Body of pancreas (tissue), 4 donors: ENCODE results near the gene EFNA3. TPM values are rescaled to one million over a fixed set of nuclear protein-coding genes. Genes with fewer than 3 reads are reported as not detected.

Experiments
- ATAC-seq: fragments of 150-250 bp; one replicate; pipeline ENCODE4 v1.9.1; 2016
- DNase-seq, 4 donors: peaks; one replicate each; pipeline ENCODE4 v3.0.0-alpha.2; 2019
- H3K27ac ChIP-seq, 4 donors: fragments of 200-600 bp; sonication (generic); 1 replicate in 3 of 4; 2 replicates in 1 of 4; pipeline versions ENCODE4 v1.5.1 to v1.6.1; 2016 to 2019; ENCODE audit warnings: mild to moderate bottlenecking in 1 of 4, mixed read lengths in 1 of 4, moderate library complexity in 1 of 4
- H3K27me3 ChIP-seq, 2 donors: fragments of 200-600 bp; sonication (generic); one replicate each; pipeline ENCODE4 v1.6.0; 2016; ENCODE audit warnings: mild to moderate bottlenecking in 1 of 2
- H3K36me3 ChIP-seq, 2 donors: fragments of 200-600 bp; sonication (generic); replicated peaks in 1 of 2; 2 replicates each; pipeline ENCODE4 v1.5.1; 2016; ENCODE audit warnings: low read depth in 2 of 2; ENCODE audit not compliant: insufficient read depth in 1 of 2
- H3K4me1 ChIP-seq: fragments of 200-600 bp; sonication (generic); one replicate; pipeline ENCODE4 v1.6.0; 2016
- H3K4me3 ChIP-seq, 2 donors: fragments of 200-600 bp; sonication (generic); 1 replicate in 1 of 2; 2 replicates in 1 of 2; pipeline ENCODE4 v1.5.1; 2016 to 2019
- H3K9me3 ChIP-seq, 3 donors: fragments of 200-600 bp; sonication (generic); 1 replicate in 2 of 3; 2 replicates in 1 of 3; pipeline ENCODE4 v1.5.1; 2016
- POLR2A ChIP-seq, 3 donors: fragments of 450-650 bp; IDR thresholded peaks; one replicate each; pipeline ENCODE4 v1.6.1; 2016; ENCODE audit warnings: antibody characterized with exemption in 3 of 3, mild to moderate bottlenecking in 2 of 3
- WGBS, 2 donors: methylation state at CpG; one replicate each; pipeline ENCODE4 v1.1.5; 2017; 5-methylcytosine and 5-hydroxymethylcytosine counted together
- intact Hi-C: fragments of 100-400 bp; cut with DNase I; formaldehyde crosslinking; loops from one replicate; pipeline ENCODE4 v1.15.1; 2023
- total RNA-seq, 2 donors: library from RNA; depleted of rRNA; stranded (reverse); fragments of >200 nt; gene quantifications; one replicate each; pipeline ENCODE4 v1.1.0, GENCODE V29; 2016
- TF ChIP-seq, protein P1 (sequence below), 7 experiments: fragments of 450-650 bp in 4 of 7; fragments of 200-600 bp in 3 of 7; sonication (generic) in 3 of 7; IDR thresholded peaks; one replicate each; pipeline ENCODE4 v1.5.1; 2016 to 2019; ENCODE audit warnings: antibody characterized with exemption in 7 of 7

Gene EFNA3
- total RNA-seq, 2 donors from 2014 or later, result 1.8 TPM; not detected in 1

DNA sequence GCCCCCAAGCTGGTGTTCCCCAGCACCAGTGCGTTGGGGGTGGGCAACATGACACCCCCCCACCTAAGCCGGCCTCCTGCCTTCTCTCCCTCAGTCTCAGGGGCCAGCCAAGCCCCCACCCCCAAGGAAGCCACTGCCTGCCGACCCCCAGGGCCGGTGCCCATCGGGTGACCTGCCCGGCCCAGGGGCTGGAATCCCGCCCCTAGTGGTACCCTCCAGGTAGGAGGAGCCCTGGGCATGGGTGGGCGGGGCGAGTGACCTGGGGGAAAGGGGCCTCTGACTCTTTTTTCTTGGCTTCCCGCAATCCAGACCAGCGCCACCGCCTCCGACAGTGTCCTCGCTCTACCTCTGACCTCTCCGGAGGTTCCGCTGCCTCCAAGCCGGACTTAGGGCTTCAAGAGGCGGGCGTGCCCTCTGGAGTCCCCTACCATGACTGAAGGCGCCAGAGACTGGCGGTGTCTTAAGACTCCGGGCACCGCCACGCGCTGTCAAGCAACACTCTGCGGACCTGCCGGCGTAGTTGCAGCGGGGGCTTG is 16.4 kb upstream of the EFNA3 start:
- TF ChIP-seq POLR2A (IDR thresholded peaks at IDR 0.05), result no peak
- TF ChIP-seq, protein P1, sequence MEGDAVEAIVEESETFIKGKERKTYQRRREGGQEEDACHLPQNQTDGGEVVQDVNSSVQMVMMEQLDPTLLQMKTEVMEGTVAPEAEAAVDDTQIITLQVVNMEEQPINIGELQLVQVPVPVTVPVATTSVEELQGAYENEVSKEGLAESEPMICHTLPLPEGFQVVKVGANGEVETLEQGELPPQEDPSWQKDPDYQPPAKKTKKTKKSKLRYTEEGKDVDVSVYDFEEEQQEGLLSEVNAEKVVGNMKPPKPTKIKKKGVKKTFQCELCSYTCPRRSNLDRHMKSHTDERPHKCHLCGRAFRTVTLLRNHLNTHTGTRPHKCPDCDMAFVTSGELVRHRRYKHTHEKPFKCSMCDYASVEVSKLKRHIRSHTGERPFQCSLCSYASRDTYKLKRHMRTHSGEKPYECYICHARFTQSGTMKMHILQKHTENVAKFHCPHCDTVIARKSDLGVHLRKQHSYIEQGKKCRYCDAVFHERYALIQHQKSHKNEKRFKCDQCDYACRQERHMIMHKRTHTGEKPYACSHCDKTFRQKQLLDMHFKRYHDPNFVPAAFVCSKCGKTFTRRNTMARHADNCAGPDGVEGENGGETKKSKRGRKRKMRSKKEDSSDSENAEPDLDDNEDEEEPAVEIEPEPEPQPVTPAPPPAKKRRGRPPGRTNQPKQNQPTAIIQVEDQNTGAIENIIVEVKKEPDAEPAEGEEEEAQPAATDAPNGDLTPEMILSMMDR (IDR thresholded peaks at IDR 0.05), result peak in 1 of 7 experiments; percentile 1
- no peaks in the 10 kb centered on the region for H3K27me3 ChIP-seq
- WGBS, 2 donors, result 0 to 18% methylated on average over 2 to 29 of the region's 29 CpGs
- peaks cover 35% of the 10 kb centered on the region for H3K4me1 ChIP-seq
- no peaks in the 10 kb centered on the region for H3K36me3 ChIP-seq
- ATAC-seq (no peak), DNase-seq (no peak)
- peak overlapping the region in 1 of 4 donors; percentile 59 for H3K27ac ChIP-seq
- intact Hi-C loops, result no loop called here
- H3K4me3 ChIP-seq, result no peak overlapping the region
- no peaks in the 10 kb centered on the region for H3K9me3 ChIP-seq

DNA sequence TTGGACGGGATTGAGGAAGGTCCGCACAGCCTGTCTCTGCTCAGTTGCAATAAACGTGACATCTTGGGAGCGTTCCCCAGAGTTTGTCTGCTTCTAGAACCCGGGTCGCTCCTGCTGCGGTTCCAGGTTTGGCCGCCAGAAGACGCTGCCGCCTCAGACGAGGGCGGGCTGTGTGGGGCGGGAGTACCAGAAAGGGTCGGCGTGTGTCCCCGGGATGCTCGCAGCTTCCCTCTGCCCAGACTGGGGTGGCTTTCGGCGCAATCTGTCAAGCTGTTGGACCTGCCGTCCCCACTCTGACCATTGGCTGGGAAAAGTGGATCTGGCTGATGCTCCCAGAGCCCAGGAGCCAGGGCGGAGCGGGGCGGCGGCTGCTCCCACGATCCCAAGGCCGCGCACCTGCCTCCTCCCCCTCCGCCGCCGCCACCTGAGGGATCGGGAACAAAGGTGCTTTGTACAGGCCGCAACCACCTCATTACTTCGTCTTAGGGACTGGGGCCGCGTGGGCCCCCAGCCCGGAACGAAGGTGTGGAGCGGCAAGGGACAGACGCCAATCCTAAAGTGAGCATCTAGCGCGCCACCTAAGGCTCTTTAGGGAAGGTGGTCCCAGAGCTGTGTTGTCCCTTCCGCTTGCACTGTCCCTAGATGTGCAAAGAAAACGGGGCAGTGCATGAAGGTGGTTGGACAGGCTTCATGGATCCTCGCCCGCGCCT is 15.8 kb upstream of the EFNA3 start:
- peak overlapping the region in 3 of 4 donors; percentile 59 to 84 (median 76) for H3K27ac ChIP-seq
- WGBS, 2 donors, result 4 to 9% methylated on average over 5 to 46 of the region's 46 CpGs
- intact Hi-C loops, result no loop called here

DNA sequence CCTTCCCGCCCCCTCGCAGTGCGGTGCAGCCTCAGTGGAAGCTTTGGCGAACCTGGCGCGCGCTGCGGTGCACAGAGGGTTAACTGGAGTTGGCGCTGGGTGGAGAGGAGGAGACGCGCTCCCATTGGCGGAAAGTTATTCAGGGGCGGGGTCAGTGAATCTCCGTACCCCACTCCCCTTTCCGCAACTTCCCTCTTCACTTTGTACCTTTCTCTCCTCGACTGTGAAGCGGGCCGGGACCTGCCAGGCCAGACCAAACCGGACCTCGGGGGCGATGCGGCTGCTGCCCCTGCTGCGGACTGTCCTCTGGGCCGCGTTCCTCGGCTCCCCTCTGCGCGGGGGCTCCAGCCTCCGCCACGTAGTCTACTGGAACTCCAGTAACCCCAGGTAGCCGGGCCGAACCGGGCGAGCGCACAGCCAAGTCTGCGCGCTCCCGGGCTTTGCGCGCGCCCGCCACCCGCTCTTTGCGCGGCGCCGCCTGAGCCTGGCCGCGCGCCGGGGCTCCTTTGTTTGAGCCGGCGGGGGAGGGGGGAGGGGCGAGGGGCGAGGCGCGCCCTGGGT is 15.0 kb upstream of the EFNA3 start, which contains the start of gene EFNA4:
Gene EFNA4, plus strand, starts transcription at position 191 of the 561 bp plus-strand sequence. Its CDS starts 84 bp downstream, at position 275.
- ATAC-seq (peak; percentile 90), DNase-seq (peak; percentile 85 to 89 (median 86))
- Histone ChIP-seq H3K4me1 (peaks cover 35% of the 10 kb centered on the region), H3K27me3 (no peaks in the 10 kb centered on the region), H3K27ac (peak within 1 kb of the TSS; percentile 59 to 84 (median 76)), H3K9me3 (no peaks in the 10 kb centered on the region), H3K36me3 (no peaks in the 10 kb centered on the region), H3K4me3 (peak within 1 kb of the TSS; percentile 49 to 56)
- peak; percentile 26 to 71 (median 67) for TF ChIP-seq POLR2A (IDR thresholded peaks at IDR 0.05)
- TF ChIP-seq, protein P1 (IDR thresholded peaks at IDR 0.05), result no peak
- intact Hi-C loops, result no loop called here
- WGBS, 2 donors, result 0% methylated on average over 13 to 56 of the region's 57 CpGs

More for the DNA sequence above, 15.8 kb upstream of the EFNA3 start:
- H3K4me1 ChIP-seq, result peaks cover 35% of the 10 kb centered on the region
- ATAC-seq (peak; percentile 60), DNase-seq (peak; percentile 69 to 75 (median 72))
- no peak for TF ChIP-seq POLR2A (IDR thresholded peaks at IDR 0.05)
- TF ChIP-seq, protein P1 (IDR thresholded peaks at IDR 0.05), result peak; percentile 36 to 81 (median 71)
- no peaks in the 10 kb centered on the region for H3K36me3 ChIP-seq
- H3K27me3 ChIP-seq, result no peaks in the 10 kb centered on the region
- peak overlapping the region in 1 of 2 donors; percentile 7 for H3K4me3 ChIP-seq
- H3K9me3 ChIP-seq, result no peaks in the 10 kb centered on the region

DNA sequence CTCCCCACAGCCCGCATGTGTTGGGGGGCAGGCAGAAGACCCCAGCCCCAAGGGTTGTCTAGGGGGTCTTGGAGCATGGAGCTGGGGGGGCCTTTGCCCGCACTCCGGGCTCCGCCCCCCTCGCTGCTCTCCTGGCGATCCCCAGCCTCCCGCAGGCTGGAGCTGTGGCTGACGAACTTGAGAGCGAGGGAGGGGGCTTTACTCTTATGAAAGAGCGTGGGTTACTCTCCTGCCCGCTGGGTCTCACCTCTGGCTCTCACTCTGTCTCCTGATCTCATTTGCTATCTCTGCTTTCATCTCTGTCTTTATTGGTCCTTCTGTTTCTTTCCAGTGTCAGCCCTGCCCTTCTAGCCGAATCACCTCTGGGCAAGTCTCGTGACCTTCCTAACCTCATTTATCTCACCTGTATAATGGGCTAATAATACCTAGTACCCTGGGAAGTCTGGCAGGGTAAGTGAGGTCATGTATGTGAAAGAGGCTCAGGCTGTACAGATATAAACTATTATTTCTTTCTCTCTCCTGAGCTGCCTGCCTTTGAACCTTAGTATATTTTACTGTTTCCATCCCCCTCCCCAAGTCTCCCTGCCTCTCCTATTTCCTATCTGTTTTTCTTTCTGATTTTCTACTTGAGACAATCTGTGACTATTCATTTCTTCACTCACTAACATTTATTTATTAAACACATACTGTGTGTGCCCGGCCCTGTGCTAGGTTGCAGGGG is 14.4 kb upstream of the EFNA3 start:
- no peak for TF ChIP-seq POLR2A (IDR thresholded peaks at IDR 0.05)
- TF ChIP-seq, protein P1 (IDR thresholded peaks at IDR 0.05), result no peak
- Histone ChIP-seq H3K27ac (peak overlapping the region; percentile 59 to 84 (median 76)), H3K27me3 (no peaks in the 10 kb centered on the region), H3K36me3 (no peaks in the 10 kb centered on the region), H3K9me3 (no peaks in the 10 kb centered on the region), H3K4me1 (peaks cover 35% of the 10 kb centered on the region), H3K4me3 (peak overlapping the region; percentile 49 to 56)
- intact Hi-C loops, result no loop called here
- 7 to 11% methylated on average over 7 to 14 of the region's 14 CpGs for WGBS, 2 donors
- DNase-seq, result peak in 2 of 4 donors; percentile 33 to 44
- ATAC-seq, result peak; percentile 7
